ENCODE results near the gene ZSCAN10. TPM values are rescaled to one million over a fixed set of nuclear protein-coding genes. Genes with fewer than 3 reads are reported as not detected.

Gene ZSCAN10
- total and polyA plus RNA-seq, 9 of the 15 experiments (the other 6 are each of a cell fraction or from before 2014, with no cell fraction given): 0.22 TPM; not detected in 8

- TF ChIP-seq ARID1B (IDR thresholded peaks at IDR 0.05): peak; percentile 43; the same call in 1 of the 2 replicates
- TF ChIP-seq E2F8 (IDR thresholded peaks at IDR 0.05; ENCODE audit: low read depth, partially characterized antibody): no peak
- no peak; the same call in 1 of the 2 replicates for TF ChIP-seq SMARCA4 (IDR thresholded peaks at IDR 0.05)
- no peak for TF ChIP-seq SAFB2 (IDR thresholded peaks at IDR 0.05; ENCODE audit: borderline replicate concordance, low read depth, low read length, severe bottlenecking)
- 0 out of 2 replicates have a peak, but pooled peaks have one; percentile 21 for TF ChIP-seq SAFB (IDR thresholded peaks at IDR 0.05; ENCODE audit: borderline replicate concordance, low read depth, low read length)
- TF ChIP-seq BMI1 (IDR thresholded peaks at IDR 0.05; ENCODE audit: low read length): no peak
- TF ChIP-seq MBD1 (CRISPR knock-in tag; IDR thresholded peaks at IDR 0.05): no peak
- peak; percentile 74; the same call in 1 of the 2 replicates for TF ChIP-seq ZNF592 (IDR thresholded peaks at IDR 0.05)
- TF ChIP-seq JUNB (CRISPR knock-in tag; conservative IDR thresholded peaks at IDR 0.05): no peak
- no peak for TF ChIP-seq ZNF518B (CRISPR knock-in tag; IDR thresholded peaks at IDR 0.05)
- no peak for TF ChIP-seq ZNF282 (CRISPR knock-in tag; IDR thresholded peaks at IDR 0.05)
- TF ChIP-seq ZBTB2 (IDR thresholded peaks at IDR 0.05): 0 out of 2 replicates have a peak, but pooled peaks have one; percentile 1
- peak; percentile 67 for TF ChIP-seq PCBP1 (IDR thresholded peaks at IDR 0.05; ENCODE audit: low read depth, low read length, poor library complexity, severe bottlenecking)
Observed at GRCh38 chr16:3059041-3059722, 39.9 kb downstream of the ZSCAN10 start (continued).
